Ascending aorta (tissue), 2 donors: ENCODE results near the gene GDPD2. TPM values are rescaled to one million over a fixed set of nuclear protein-coding genes. Genes with fewer than 3 reads are reported as not detected.

Source experiments
- DNase-seq, 2 donors: peaks; one replicate each; pipeline ENCODE4 v3.0.0-alpha.2; 2019; ENCODE audit warnings: low spot score in 2 of 2
- H3K27ac ChIP-seq, 2 donors: fragments of 200-600 bp; sonication (generic); one replicate each; pipeline ENCODE4 v1.5.1; 2016 to 2017; ENCODE audit warnings: mild to moderate bottlenecking in 1 of 2
- H3K27me3 ChIP-seq: fragments of 200-600 bp; sonication (generic); one replicate; pipeline ENCODE4 v1.5.1; 2017
- H3K36me3 ChIP-seq, 2 donors: fragments of 200-600 bp; sonication (generic); one replicate each; pipeline ENCODE4 v1.5.1; 2016
- H3K4me1 ChIP-seq, 2 donors: fragments of 200-600 bp; sonication (generic); one replicate each; pipeline ENCODE4 v1.5.1; 2016 to 2017; ENCODE audit warnings: mild to moderate bottlenecking in 1 of 2
- H3K4me3 ChIP-seq, 2 donors: fragments of 200-600 bp; sonication (generic); one replicate each; pipeline ENCODE4 v1.5.1; 2016 to 2017; ENCODE audit warnings: mild to moderate bottlenecking in 1 of 2
- H3K9me3 ChIP-seq, 2 donors: fragments of 200-600 bp; sonication (generic); one replicate each; pipeline ENCODE4 v1.5.1; 2016
- CTCF ChIP-seq, 3 experiments: fragments of 200-600 bp in 2 of 3; fragments of 450-650 bp in 1 of 3; sonication (generic) in 2 of 3; IDR thresholded peaks; one replicate each; pipeline ENCODE4 v1.5.1; 2016 to 2019; ENCODE audit warnings: antibody characterized with exemption in 3 of 3, mild to moderate bottlenecking in 1 of 3, moderate library complexity in 1 of 3
- intact Hi-C: fragments of 100-400 bp; cut with DNase I; formaldehyde crosslinking; loops from one replicate; pipeline ENCODE4 v1.15.1; 2023
- total RNA-seq: library from RNA; depleted of rRNA; stranded (reverse); fragments of >200 nt; gene quantifications from one replicate; pipeline ENCODE4 v1.1.0, GENCODE V29; 2016

The GDPD2 gene
- total RNA-seq, 1 donor from 2014 or later = not detected

- H3K4me3 ChIP-seq = no peak overlapping the region
- TF ChIP-seq CTCF (IDR thresholded peaks at IDR 0.05) = no peak
- H3K9me3 ChIP-seq = no peaks in the 10 kb centered on the region
- H3K27ac ChIP-seq = no peak overlapping the region
- no peaks in the 10 kb centered on the region for H3K4me1 ChIP-seq
- no peaks in the 10 kb centered on the region for H3K36me3 ChIP-seq
- H3K27me3 ChIP-seq = no peaks in the 10 kb centered on the region
- intact Hi-C loops = no loop called here
- DNase-seq = no peak
Observed at GRCh38 chrX:70410921-70411320, 12.2 kb upstream of the GDPD2 start.

GRCh38 chrX:70411475-70411874 lies 11.6 kb upstream of the GDPD2 start:
- H3K27me3 ChIP-seq = no peaks in the 10 kb centered on the region
- no peak overlapping the region for H3K27ac ChIP-seq
- no peak for DNase-seq
- no peak overlapping the region for H3K4me3 ChIP-seq
- no peaks in the 10 kb centered on the region for H3K9me3 ChIP-seq
- no peaks in the 10 kb centered on the region for H3K36me3 ChIP-seq
- no peak for TF ChIP-seq CTCF (IDR thresholded peaks at IDR 0.05)
- H3K4me1 ChIP-seq = no peaks in the 10 kb centered on the region
- intact Hi-C loops = no loop called here

- TF ChIP-seq CTCF (IDR thresholded peaks at IDR 0.05) = no peak
- H3K27me3 ChIP-seq = no peaks in the 10 kb centered on the region
- no peak overlapping the region for H3K27ac ChIP-seq
- H3K4me1 ChIP-seq = no peaks in the 10 kb centered on the region
- no peaks in the 10 kb centered on the region for H3K9me3 ChIP-seq
- intact Hi-C loops = no loop called here
- no peaks in the 10 kb centered on the region for H3K36me3 ChIP-seq
- no peak for DNase-seq
- H3K4me3 ChIP-seq = no peak overlapping the region
Observed at GRCh38 chrX:70421618-70422017, 1.5 kb upstream of the GDPD2 start.

- TF ChIP-seq CTCF (IDR thresholded peaks at IDR 0.05) = no peak
- Histone ChIP-seq H3K27ac (no peak overlapping the region), H3K27me3 (no peaks in the 10 kb centered on the region), H3K4me1 (no peaks in the 10 kb centered on the region), H3K36me3 (no peaks in the 10 kb centered on the region), H3K9me3 (no peaks in the 10 kb centered on the region), H3K4me3 (no peak overlapping the region)
- intact Hi-C loops = no loop called here
- no peak for DNase-seq
Observed at GRCh38 chrX:70423936-70424675, 992 bp downstream of the GDPD2 start.

GRCh38 chrX:70424801-70425200 lies 1.7 kb downstream of the GDPD2 start:
- H3K27me3 ChIP-seq = no peaks in the 10 kb centered on the region
- H3K4me1 ChIP-seq = no peaks in the 10 kb centered on the region
- intact Hi-C loops = no loop called here
- H3K36me3 ChIP-seq = no peaks in the 10 kb centered on the region
- no peak for DNase-seq
- no peak overlapping the region for H3K4me3 ChIP-seq
- no peak overlapping the region for H3K27ac ChIP-seq
- H3K9me3 ChIP-seq = no peaks in the 10 kb centered on the region
- TF ChIP-seq CTCF (IDR thresholded peaks at IDR 0.05) = no peak
